WI38 (cell line): ENCODE results near the gene FRMPD1.

ENCODE experiments used
- H3K4me3 ChIP-seq: 2 replicates; pipeline ENCODE4 v1.5.1; 2011; ENCODE audit warnings: low read depth, mild to moderate bottlenecking, control low read depth, low read length
- CTCF ChIP-seq: IDR thresholded peaks from 2 replicates; pipeline ENCODE4 v1.5.1; 2012; ENCODE audit warnings: low read depth, mild to moderate bottlenecking, control low read depth, low read length

The FRMPD1 gene

GRCh38 chr9:37710046-37710445, 59.3 kb downstream of the FRMPD1 start:
- no peak overlapping the region for H3K4me3 ChIP-seq
- no peak for TF ChIP-seq CTCF

GRCh38 chr9:37715260-37715659, 64.5 kb downstream of the FRMPD1 start:
- no peak overlapping the region for H3K4me3 ChIP-seq
- TF ChIP-seq CTCF: no peak

- no peak overlapping the region for H3K4me3 ChIP-seq
- TF ChIP-seq CTCF: no peak
Observed at GRCh38 chr9:37715991-37716505, 65.3 kb downstream of the FRMPD1 start.

- H3K4me3 ChIP-seq: no peak overlapping the region
- no peak for TF ChIP-seq CTCF
Observed at GRCh38 chr9:37719526-37719925, 68.8 kb downstream of the FRMPD1 start.

GRCh38 chr9:37727013-37727412, 76.3 kb downstream of the FRMPD1 start:
- H3K4me3 ChIP-seq: no peak overlapping the region
- TF ChIP-seq CTCF: no peak

GRCh38 chr9:37729499-37729898, 78.7 kb downstream of the FRMPD1 start:
- H3K4me3 ChIP-seq: no peak overlapping the region
- TF ChIP-seq CTCF: no peak

- TF ChIP-seq CTCF: no peak
Observed at GRCh38 chr9:37730256-37730655, 79.5 kb downstream of the FRMPD1 start.

More at GRCh38 chr9:37730256-37730655, 79.5 kb downstream of the FRMPD1 start:
- H3K4me3 ChIP-seq: no peak overlapping the region
